HepG2 (cell line): Measurements from ENCODE around the gene MACROD2. TPM values are rescaled to one million over a fixed set of nuclear protein-coding genes. Genes with fewer than 3 reads are reported as not detected.

Experiments
- ATAC-seq: fragments of 200-7000 bp; cut with Tn5 transposase; 3 replicates; pipeline ENCODE4 v1.9.1; 2020; ENCODE audit warnings: mild to moderate bottlenecking, moderate library complexity
- BruUV-seq: library from RNA; stranded (reverse); fragments of 400-500 nt; replicated peaks from 2 replicates; lab custom pipeline; 2021; lab: Mats Ljungman, UMichigan
- CTCF ChIA-PET: fragments of 300-600 bp; formaldehyde crosslinking; extraction: SDS; loops from one replicate; lab custom pipeline; 2021; ENCODE audit warnings: low total read pairs, inconsistent platforms, low intra/inter-chr PET ratio; lab: Yijun Ruan, JAX
- POLR2A ChIA-PET: fragments of 350-600 bp; sonication (Branson Sonifier 250); formaldehyde crosslinking; loops from one replicate; lab custom pipeline; 2020; ENCODE audit warnings: antibody characterized with exemption, inconsistent platforms; lab: Yijun Ruan, JAX
- DNase-seq: peaks from one replicate; pipeline ENCODE4 v3.0.0-alpha.2; 2015; ENCODE audit warnings: low spot score
- FAIRE-seq: peaks from 3 replicates; lab custom pipeline; 2011; peaks lifted over from hg19 to GRCh38; lab: Jason Lieb, UNC
- H2AFZ ChIP-seq: one replicate; pipeline ENCODE4 v1.6.1; 2011; ENCODE audit warnings: low read length, inconsistent platforms
- H3K27ac ChIP-seq: fragments of 300-600 bp; 3 replicates; pipeline ENCODE4 v1.8.0; 2011; ENCODE audit warnings: mixed run types, mild to moderate bottlenecking, mixed read lengths, low read length, inconsistent platforms; ENCODE audit not compliant: insufficient read depth; ENCODE audit errors: extremely low read length
- H3K27me3 ChIP-seq, 2 experiments: fragments of 200-600 bp in 1 of 2; 2 replicates in 1 of 2; 3 replicates in 1 of 2; pipeline versions ENCODE4 v1.6.0 to v1.8.0; 2011; ENCODE audit warnings: low read length in 2 of 2, mild to moderate bottlenecking in 2 of 2, moderate library complexity in 2 of 2, inconsistent platforms in 1 of 2; ENCODE audit not compliant: insufficient read depth in 2 of 2, control insufficient read depth in 1 of 2
- H3K36me3 ChIP-seq, 2 experiments: fragments of 200-600 bp in 1 of 2; replicated peaks in 1 of 2; 2 replicates in 1 of 2; 3 replicates in 1 of 2; pipeline versions ENCODE4 v1.5.1 to v1.8.0; 2011; ENCODE audit warnings: low read length in 2 of 2, inconsistent platforms in 1 of 2; ENCODE audit not compliant: insufficient read depth in 2 of 2, control insufficient read depth in 1 of 2
- H3K4me1 ChIP-seq: 2 replicates; pipeline ENCODE4 v1.5.1; 2012; ENCODE audit warnings: low read length, inconsistent platforms; ENCODE audit not compliant: insufficient read depth
- H3K4me2 ChIP-seq: 2 replicates; pipeline ENCODE4 v1.6.0; 2011; ENCODE audit warnings: low read depth, low read length, inconsistent platforms
- H3K4me3 ChIP-seq, 3 experiments: fragments of 200-600 bp in 1 of 3; sonication (generic), shearing (Covaris generic) in 1 of 3; replicated peaks in 1 of 3; 2 replicates each; pipeline ENCODE4 v1.5.1; 2011 to 2016; ENCODE audit warnings: low read length in 3 of 3, inconsistent platforms in 2 of 3, low read depth in 2 of 3, mild to moderate bottlenecking in 2 of 3, control low read depth in 1 of 3, mixed read lengths in 1 of 3; ENCODE audit not compliant: insufficient read depth in 1 of 3
- H3K79me2 ChIP-seq: one replicate; pipeline ENCODE4 v1.6.1; 2011; ENCODE audit warnings: low read length, inconsistent platforms; ENCODE audit not compliant: insufficient read depth
- H3K9ac ChIP-seq: 2 replicates; pipeline ENCODE4 v1.6.0; 2011; ENCODE audit warnings: mild to moderate bottlenecking, low read depth, low read length, inconsistent platforms; ENCODE audit not compliant: insufficient read depth
- H3K9me3 ChIP-seq: 2 replicates; pipeline ENCODE4 v1.5.1; 2012; ENCODE audit warnings: mild to moderate bottlenecking, low read length
- H4K20me1 ChIP-seq: 2 replicates; pipeline ENCODE4 v1.6.0; 2011; ENCODE audit warnings: inconsistent platforms, mild to moderate bottlenecking, low read length, moderate library complexity; ENCODE audit not compliant: insufficient read depth
- CBX1 ChIP-seq: IDR thresholded peaks from one replicate; pipeline ENCODE4 v1.6.1; 2016; ENCODE audit warnings: antibody characterized with exemption, low read depth
- CEBPB ChIP-seq: IDR thresholded peaks from 2 replicates; pipeline ENCODE4 v1.6.1; 2011; ENCODE audit warnings: low read depth, low read length, improper control_type of control experiment, borderline replicate concordance
- HDAC1 ChIP-seq: sonication (generic); formaldehyde crosslinking; IDR thresholded peaks from 2 replicates; pipeline ENCODE4 v1.5.1; 2020; ENCODE audit warnings: mild to moderate bottlenecking, missing genetic modification reagents
- MAFF ChIP-seq: IDR thresholded peaks from 2 replicates; pipeline ENCODE4 v1.6.1; 2011; ENCODE audit warnings: low read depth, low read length, improper control_type of control experiment
- MAFK ChIP-seq, 2 experiments: IDR thresholded peaks in 1 of 2; conservative IDR thresholded peaks in 1 of 2; 2 replicates each; pipeline ENCODE4 v1.6.1; 2011; ENCODE audit warnings: improper control_type of control experiment in 2 of 2, low read length in 2 of 2
- NCOA5 ChIP-seq: sonication (generic); formaldehyde crosslinking; IDR thresholded peaks from 2 replicates; pipeline ENCODE4 v1.4.0; 2020; ENCODE audit warnings: missing genetic modification reagents
- PLRG1 ChIP-seq: fragments of 450-650 bp; conservative IDR thresholded peaks from 2 replicates; pipeline ENCODE4 v1.6.1; 2016
- PREB ChIP-seq: sonication (generic); formaldehyde crosslinking; IDR thresholded peaks from 2 replicates; pipeline ENCODE4 v1.4.0; 2020; ENCODE audit warnings: missing genetic modification reagents
- THAP11 ChIP-seq: IDR thresholded peaks from 2 replicates; pipeline ENCODE4 v1.6.1; 2016; ENCODE audit warnings: missing biosample characterization, missing genetic modification reagents
- THRA ChIP-seq: sonication (generic); formaldehyde crosslinking; IDR thresholded peaks from 2 replicates; pipeline ENCODE4 v1.4.0; 2020; ENCODE audit warnings: missing genetic modification reagents, borderline replicate concordance
- ZNF256 ChIP-seq: sonication (generic); formaldehyde crosslinking; conservative IDR thresholded peaks from 2 replicates; pipeline ENCODE4 v1.4.0; 2020; ENCODE audit warnings: missing genetic modification reagents
- ZNF609 ChIP-seq: sonication (generic); formaldehyde crosslinking; IDR thresholded peaks from 2 replicates; pipeline ENCODE4 v1.4.0; 2020; ENCODE audit warnings: mild to moderate bottlenecking, missing genetic modification reagents, borderline replicate concordance
- ZNF75D ChIP-seq: sonication (generic); formaldehyde crosslinking; IDR thresholded peaks from 2 replicates; pipeline ENCODE4 v1.8.1; 2023; ENCODE audit warnings: missing genetic modification reagents, mild to moderate bottlenecking, borderline replicate concordance
- WGBS: methylation state at CpG from one replicate; pipeline ENCODE4 v1.1.6; 2017; ENCODE audit warnings: low lambda C conversion rate; 5-methylcytosine and 5-hydroxymethylcytosine counted together
- in situ Hi-C: cut with HindIII; loops from 2 replicates; pipeline ENCODE4 v1.10.0; 2017; ENCODE audit warnings: low pct_unique_long_range_greater_than_20kb; ENCODE audit not compliant: extremely low pct_ligation_motif_present
- intact Hi-C: fragments of 100-400 bp; cut with micrococcal nuclease; formaldehyde crosslinking; loops from one replicate; pipeline ENCODE4 v1.10.0; 2022; ENCODE audit not compliant: unreplicated experiment
- polyA plus RNA-seq, 8 experiments: library from polyadenylated mRNA; depleted of rRNA in 3 of 8; stranded (reverse) in 7 of 8; unstranded in 1 of 8; fragments of >200 nt; fragmentation: Illumina TruSeq in 4 of 8; extraction: Trizol in 4 of 8; gene quantifications; 2 replicates each; pipeline versions ENCODE4 v1.2.1 to v1.2.3, GENCODE V29; 2011 to 2016; ENCODE audit warnings: low read depth in 4 of 8, missing spikeins in 1 of 8, mixed read lengths in 1 of 8; ENCODE audit not compliant: insufficient read depth in 1 of 8
- total RNA-seq, 5 experiments: library from RNA; depleted of rRNA; stranded (reverse); fragments of >200 nt; fragmentation: Illumina TruSeq; extraction: Trizol; gene quantifications; 2 replicates each; pipeline ENCODE4 v1.2.3, GENCODE V29; 2016; ENCODE audit warnings: low read depth in 1 of 5

MACROD2 gene
- total and polyA plus RNA-seq, 2 of the 13 experiments (the other 11 are each of a cell fraction or from before 2014, with no cell fraction given), result 0.13 to 0.51 TPM

GRCh38 chr20:15627089-15627488, 1631.8 kb downstream of the MACROD2 start:
- POLR2A ChIA-PET, result no interaction called here
- Histone ChIP-seq H3K4me2 (no peak overlapping the region), H2AFZ (no peak overlapping the region), H3K9ac (no peak overlapping the region), H3K27ac (no peak overlapping the region), H3K79me2 (no peaks in the 10 kb centered on the region), H3K4me1 (no peaks in the 10 kb centered on the region), H3K9me3 (peaks cover 70% of the 10 kb centered on the region), H4K20me1 (no peaks in the 10 kb centered on the region), H3K27me3 (no peaks in the 10 kb centered on the region), H3K36me3 (no peaks in the 10 kb centered on the region), H3K4me3 (no peak overlapping the region)
- intact Hi-C loops (no loop called here), in situ Hi-C loops (no loop called here)
- no TSS peak for BruUV-seq
- TF ChIP-seq HDAC1, result no peak
- TF ChIP-seq NCOA5 (CRISPR knock-in tag), result no peak
- TF ChIP-seq MAFF, result peak; percentile 51; the same call in 1 of the 2 replicates
- peak; percentile 65 to 78 for TF ChIP-seq MAFK (conservative IDR thresholded peaks at IDR 0.05 in 1 of 2, IDR thresholded peaks at IDR 0.05 in 1 of 2; ENCODE audit: low read length in 2 of 2)
- CTCF ChIA-PET, result no interaction called here
- no peak for DNase-seq
- no peak for FAIRE-seq
- 47% methylated on average over 3 of the region's 3 CpGs for WGBS
- ATAC-seq, result no peak

GRCh38 chr20:15627501-15627903, 1632.2 kb downstream of the MACROD2 start:
- ATAC-seq (no peak), FAIRE-seq (no peak), DNase-seq (no peak)
- no peak overlapping the region for H2AFZ ChIP-seq
- ChIA-PET POLR2A (no interaction called here), CTCF (no interaction called here)
- no peaks in the 10 kb centered on the region for H3K79me2 ChIP-seq
- in situ Hi-C loops (no loop called here), intact Hi-C loops (no loop called here)
- BruUV-seq, result no TSS peak
- H3K4me1 ChIP-seq, result no peaks in the 10 kb centered on the region
- no peaks in the 10 kb centered on the region for H3K27me3 ChIP-seq
- H3K27ac ChIP-seq, result no peak overlapping the region
- H3K9ac ChIP-seq, result no peak overlapping the region
- no peak overlapping the region for H3K4me3 ChIP-seq
- no peak overlapping the region for H3K4me2 ChIP-seq
- H4K20me1 ChIP-seq, result no peaks in the 10 kb centered on the region
- peaks cover 66% of the 10 kb centered on the region for H3K9me3 ChIP-seq
- no peaks in the 10 kb centered on the region for H3K36me3 ChIP-seq
- TF ChIP-seq ZNF609 (no peak), PREB (CRISPR knock-in tag) (no peak), ZNF75D (no peak), CEBPB (no peak), THRA (CRISPR knock-in tag) (no peak), ZNF256 (CRISPR knock-in tag) (no peak), CBX1 (no peak), PLRG1 (no peak), THAP11 (CRISPR knock-in tag) (no peak)
